SK-N-MC (cell line): ENCODE measurements around the gene KRT73.

ENCODE experiments used
- EZH2 ChIP-seq: fragments of 200-600 bp; sonication (generic); IDR thresholded peaks from one replicate; pipeline ENCODE4 v1.6.1; 2017; ENCODE audit warnings: antibody characterized with exemption
- FOXP2 ChIP-seq: optimal IDR thresholded peaks from 2 replicates; pipeline ENCODE3; 2011; ENCODE audit warnings: mild to moderate bottlenecking, moderate library complexity; ENCODE audit not compliant: insufficient read depth; ENCODE audit errors: extremely low read length, control extremely low read depth

DNA sequence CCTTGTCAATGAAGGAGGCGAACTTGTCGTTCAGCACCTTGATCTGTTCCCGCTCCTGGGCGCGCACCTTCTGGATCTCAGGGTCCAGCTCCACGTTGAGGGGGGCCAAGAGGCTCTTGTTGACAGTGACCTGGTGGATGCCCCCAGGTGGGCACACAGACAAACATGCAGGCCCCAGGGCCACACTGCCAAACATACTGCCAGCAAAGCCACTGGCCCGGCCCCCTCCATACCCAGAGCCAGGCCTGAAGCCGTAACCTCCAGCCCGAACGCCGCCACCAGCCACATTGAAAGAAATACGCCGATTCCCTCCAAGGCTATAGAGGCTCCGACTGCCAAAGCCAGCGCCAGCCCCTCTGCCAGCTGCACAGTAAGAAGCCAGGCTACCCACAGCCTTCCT lies 45.1 kb downstream of the KRT73 start:
- TF ChIP-seq EZH2 (no peak), FOXP2 (no peak)
